GM21576 (cell line): Measurements from ENCODE around the gene METTL8.
A peak's percentile ranks its signal among the peaks of the same experiment; 100 is the strongest.

ENCODE experiments used
- ATAC-seq: cut with Tn5 transposase; IDR thresholded peaks from one replicate; pipeline ENCODE4 v1.9.1; 2021; ENCODE audit warnings: mild to moderate bottlenecking, moderate library complexity; ENCODE audit not compliant: unreplicated experiment

The METTL8 gene

DNA sequence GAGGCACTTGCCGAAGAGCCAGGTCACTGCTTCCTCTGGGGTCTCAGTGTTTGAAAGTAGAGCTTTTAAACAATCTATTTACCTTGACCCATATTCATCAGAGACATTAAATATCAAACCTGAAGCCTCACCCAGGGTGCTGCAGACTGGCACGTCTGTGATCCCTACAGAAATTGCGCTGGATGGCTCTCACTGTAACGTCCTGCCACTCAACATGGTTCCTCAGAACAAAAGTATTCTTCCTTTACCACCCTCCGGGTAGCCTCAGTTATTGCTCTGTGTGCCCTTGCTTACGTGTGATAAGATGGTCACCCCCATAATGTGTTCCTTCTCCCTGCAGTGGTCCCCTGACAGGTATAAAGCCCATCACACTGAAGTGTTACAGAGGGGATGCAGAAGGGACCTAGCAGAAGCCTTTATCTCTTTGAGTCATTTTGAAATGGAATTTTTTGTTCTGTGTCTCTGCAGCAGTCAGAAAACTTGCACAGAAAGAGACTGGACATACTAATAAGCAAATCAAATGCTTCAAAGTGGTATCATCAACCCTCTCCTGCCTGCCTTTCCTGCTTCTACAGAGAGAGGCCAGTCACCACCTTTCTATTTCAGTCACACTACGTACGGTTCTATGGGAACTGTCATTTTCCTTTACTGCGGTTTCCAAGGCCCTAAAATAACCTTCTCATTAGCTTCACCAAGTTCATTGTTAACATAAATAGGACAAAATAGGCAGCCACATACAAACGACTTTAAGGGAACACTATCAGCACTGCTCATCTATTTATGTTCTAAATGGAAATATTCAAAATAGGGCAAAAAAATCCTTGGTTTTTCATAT lies 86.8 kb downstream of the METTL8 start:
- ATAC-seq = peak; percentile 62

DNA sequence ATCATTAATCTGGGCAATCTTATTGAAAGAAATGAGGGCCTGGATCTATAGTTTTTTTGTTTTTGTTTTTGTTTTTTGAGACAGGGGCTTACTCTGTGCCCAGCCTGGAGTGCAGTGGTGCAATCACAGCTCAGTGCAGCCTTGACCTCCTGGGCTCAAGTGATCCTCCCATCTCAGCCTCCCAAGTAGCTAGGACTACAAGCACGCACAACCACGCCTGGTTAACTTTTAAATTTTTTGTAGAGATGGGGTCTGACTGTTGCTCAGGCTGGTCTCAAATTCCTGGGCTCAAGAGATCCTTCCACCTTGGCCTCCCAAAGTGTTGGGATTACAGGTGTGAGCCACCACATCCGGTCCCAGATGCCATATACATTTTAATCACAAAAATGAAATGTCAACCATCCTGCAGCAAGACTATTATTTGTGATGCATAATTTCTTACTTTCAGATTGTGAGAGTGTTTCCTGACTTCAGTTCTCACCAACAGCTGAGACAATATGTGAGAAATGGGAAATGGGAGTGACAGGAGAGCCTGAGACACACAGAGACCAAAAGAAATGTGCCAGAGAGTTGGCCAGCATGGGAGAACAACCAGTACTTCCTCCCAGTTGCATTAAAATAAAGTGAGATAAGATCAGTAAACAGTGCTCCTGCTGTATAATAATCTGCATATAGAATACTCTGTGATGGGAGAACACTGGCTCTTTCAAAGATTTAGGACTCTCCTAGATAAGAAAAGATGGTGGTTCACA lies 87.6 kb downstream of the METTL8 start:
- peak; percentile 17 for ATAC-seq

DNA sequence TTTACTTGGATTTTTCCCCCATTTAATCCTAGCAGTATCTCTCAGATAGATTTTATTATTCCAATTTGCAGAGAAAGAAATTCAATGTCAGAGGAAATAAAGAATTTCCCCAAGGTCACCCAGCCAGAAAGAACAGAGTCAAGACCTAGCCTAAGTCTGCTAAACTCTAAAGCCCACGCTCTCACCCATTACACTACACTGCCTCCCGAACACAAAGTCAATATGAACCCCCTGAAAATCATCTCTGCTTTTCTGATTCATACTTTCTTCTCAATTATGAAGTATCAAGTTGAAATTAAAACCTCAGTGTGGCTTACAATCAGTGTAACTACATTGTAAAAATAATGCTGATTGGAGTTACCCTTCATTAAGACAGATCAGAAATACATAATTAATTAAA lies 89.6 kb downstream of the METTL8 start:
- no peak for ATAC-seq

DNA sequence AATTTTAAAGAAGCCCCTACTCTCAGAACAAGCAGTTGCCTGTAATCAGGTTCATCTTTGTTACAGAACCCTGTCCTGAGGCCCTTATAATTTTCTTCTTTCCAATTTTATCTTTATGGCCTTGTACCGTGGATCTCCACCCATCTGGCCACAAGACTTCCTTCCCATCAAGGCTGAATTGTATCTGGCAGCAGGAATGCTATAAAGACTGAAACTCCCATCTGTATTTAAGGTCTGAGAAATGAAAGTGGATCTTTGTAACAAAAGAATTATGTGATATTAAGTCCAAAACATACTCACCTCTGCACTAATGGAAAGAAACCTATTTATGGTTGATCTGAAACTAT lies 91.8 kb downstream of the METTL8 start:
- no peak for ATAC-seq

DNA sequence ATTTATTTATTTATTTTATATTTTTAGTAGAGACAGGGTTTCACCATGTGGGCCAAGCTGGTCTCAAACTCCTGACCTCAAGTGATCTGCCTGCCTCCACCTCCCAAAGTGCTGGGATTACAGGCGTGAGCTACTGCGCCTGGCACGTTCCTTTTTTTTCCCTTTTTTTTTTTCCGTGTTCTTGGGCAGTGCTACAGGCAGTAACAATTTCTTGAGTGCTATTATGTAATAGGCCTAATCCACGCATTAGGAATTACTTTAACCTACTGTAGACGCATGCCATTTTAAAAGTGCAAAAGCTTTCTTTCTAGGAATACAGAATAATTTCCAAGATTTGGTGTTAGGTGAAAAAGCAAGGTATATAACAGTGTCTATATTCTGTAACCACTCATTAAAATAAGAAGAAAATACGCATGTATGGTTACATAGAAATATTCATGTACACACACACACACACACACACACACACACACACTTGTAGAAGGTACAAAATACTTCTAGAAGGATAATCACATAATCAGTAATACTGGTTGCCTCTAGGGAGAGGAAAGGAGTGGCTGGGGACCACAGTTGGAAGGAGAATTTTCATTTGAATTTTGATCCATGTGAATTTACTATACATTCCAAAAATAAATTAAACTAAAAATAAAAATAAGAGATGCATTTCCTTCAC lies 92.3 kb downstream of the METTL8 start:
- ATAC-seq = no peak

DNA sequence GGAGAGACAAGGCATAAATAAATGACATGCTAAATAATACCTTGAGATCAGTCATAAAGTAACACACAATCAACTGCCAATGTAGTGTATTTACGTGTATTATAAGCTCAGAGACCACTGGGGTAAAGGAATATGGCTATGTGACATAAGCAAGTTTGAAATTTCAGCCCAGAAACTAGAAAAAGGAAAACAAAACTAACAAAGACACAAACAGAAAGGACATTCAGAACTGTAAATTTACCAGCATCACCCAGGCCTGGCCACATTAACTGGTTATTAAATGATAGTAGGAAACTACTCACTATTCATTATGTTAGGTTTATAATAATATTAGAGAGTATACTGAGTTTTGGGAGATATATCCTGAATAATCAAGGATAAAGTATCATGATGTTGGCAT lies 98.8 kb downstream of the METTL8 start:
- ATAC-seq = no peak

DNA sequence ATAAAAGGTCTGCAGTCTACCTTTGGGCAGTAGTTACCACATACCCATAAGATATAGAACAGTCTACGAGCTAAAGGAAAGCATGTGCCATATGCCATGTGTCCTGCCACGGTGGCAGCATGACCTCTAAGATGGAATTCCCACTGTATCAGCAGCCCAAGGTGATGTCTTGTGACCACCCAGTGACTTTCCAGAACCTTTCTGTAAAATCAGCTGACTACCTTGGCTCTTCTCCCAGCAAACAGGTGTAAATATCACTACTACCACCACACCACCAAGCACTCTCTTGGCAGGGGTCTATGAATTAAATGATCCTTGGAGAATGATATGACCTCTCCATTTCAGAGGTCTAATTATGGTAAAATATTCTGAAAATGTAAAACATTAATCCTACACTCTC lies 99.6 kb downstream of the METTL8 start:
- no peak for ATAC-seq

DNA sequence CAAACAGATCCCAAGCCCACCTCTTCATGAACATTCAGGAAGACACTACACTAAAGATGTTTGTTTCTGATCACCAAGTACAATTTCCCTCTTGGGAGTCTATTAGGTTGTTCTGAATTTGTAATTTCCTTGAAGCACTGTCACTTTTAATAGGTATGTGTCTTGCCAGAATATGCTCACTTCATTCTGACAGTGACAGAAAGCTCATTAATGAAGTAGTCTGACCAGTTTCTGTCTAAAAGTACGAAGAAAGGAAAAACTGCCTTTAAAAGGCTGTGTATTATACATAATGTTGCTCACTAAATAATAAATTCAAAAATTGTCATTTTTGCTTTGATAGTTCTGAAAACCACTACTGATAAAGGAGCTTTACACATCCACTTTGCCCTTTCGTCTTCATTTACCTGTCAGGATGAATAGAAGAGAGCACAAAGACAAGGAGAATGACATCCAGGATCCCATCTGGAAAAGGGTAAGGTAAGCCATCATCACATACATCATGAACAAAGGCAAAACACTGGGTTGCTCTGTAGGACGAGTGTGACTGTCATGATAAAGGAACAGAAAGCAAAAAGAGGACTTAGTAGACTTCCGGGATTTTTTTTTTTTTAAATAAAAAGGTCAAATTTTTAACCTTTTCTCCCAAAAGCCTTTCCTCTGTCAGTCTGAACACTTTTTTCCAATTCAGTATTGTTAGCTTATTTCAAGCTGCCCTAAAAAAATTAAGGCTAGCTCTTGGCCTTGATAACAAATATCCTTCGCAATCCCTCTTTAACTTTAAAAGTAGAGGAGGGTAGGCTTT lies 103.4 kb downstream of the METTL8 start:
- no peak for ATAC-seq

DNA sequence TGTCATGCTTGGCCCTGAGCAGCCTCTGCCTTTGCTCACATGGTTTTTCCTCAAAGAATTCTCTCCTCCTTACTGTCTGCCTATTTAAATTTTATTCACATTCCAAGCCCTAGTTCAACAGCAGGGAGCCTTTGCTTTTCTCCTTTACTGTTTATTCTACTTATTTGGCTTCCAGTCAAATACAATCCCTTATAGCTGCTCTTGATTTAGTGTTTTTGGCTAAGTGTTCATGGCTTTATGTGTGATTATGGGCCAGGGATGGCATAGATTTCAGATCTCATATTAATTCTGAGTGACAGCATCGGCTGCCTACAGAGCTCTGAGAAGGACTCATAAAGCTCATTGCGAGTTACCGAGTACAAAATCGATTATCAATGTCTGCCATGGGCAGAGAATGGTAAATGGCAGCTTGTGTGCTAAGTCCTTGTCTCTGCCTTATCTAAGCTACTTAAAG lies 106.7 kb downstream of the METTL8 start:
- ATAC-seq = no peak

DNA sequence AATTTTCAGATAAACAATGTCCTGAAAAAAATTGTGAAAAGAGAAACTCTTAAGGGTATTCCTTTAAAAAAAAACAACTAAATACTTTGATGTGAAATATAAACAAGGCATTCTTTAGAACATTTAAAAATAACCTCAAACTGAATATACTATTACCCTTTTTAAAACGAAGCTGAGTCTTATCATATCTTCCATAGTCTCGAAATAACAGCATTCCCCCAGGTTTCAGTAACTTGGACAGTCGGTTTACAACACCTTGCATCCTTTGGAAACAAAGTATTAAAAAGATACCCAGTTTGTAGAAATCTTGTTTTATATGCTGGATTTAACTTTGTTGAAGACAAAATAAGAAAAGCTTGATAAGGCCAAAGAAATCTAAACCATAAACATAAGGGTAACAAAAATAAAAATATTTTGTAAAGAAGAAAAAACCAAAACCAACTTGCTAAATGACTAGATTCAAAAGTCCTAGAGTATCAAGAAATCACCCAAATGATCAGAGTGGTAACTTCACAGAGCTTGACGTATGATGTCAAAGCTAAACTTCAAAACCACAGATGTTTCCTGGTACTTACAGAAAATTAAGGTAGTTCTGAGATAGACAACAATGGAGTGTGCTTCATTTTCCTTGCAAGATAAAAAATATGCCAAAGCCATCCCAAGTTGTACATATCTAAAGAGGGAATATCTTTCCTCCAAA lies 107.8 kb downstream of the METTL8 start:
- ATAC-seq = peak; percentile 42

DNA sequence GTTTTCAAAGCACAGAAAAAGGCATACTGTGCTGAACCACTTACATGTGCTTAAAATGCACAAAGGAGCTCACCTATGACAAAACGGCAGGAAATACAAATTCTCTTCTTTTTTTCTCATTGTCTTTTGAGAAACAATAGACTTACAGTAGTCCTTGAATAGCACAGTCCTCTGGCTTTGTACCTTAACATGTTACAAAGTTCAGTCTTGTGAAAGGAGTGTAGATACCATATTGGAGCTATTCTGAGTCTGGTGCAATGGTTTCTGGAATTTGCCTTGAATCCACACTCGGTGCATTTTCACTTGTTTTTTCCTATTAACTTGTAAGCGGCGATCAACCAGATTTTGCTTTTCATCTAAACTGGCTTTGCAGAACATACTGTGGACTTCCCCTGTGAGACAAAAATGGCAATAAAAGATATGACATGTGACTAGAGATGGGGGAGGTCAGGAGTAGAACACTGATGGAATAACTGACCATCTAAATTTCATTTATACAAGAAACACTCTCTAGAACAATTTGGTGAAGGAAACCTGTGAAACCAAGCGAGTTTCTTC lies 109.7 kb downstream of the METTL8 start:
- no peak for ATAC-seq

DNA sequence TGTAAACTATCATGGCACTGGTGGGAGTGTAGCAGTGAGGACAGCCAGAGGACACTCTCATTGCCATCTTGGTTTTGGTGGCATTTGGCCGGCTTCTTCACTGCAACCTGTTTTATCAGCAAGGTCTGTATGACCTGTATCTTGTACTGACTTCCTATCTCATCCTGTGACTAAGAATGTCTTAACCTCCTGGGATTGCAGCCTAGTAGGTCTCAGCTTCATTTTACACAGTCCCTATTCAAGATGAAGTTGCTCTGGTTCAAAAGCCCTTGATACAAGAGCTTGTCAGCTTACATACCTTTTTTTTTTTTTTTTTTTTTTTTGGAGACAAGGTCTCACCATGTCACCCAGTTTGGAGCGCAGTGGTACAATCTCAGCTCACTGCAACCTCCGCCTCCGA lies 110.9 kb downstream of the METTL8 start:
- no peak for ATAC-seq

DNA sequence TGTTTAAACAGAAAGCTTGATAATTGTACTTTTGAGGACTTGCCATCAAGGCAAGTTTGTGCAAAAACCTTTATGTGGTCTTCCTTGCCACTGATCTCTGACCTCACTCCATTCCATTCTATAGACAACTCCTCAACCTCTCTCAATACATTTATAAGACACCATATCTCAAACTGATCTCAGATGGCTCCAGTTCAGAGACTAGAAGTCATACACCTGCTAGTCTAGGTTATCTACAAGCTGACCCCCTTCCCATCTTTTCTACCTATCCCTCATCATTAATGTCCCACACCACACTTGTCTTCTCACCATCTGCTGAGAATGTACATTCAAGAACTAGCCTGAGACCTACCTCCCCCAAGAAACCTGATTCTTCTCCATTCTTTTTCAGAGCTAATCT lies 113.1 kb downstream of the METTL8 start:
- no peak for ATAC-seq

DNA sequence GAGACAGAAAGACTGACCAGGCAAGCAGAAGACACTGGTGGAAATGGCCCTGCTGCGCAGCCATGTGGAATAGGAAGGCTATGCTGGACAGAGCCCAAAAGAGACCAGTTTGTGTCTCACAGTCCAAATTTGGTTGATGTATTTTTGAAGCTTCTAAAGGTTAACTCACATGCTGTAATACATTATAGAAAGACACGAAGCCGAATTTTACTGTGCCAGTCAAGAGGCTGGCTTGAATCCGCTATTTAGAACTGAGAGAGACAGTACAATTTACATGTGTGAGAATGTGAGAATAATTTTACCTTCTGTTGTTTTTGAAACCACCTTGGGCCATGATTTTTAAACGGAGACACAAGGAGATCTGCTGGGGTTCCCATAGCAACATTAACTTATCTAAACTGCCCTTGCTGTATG lies 113.6 kb downstream of the METTL8 start:
- ATAC-seq = peak; percentile 23

DNA sequence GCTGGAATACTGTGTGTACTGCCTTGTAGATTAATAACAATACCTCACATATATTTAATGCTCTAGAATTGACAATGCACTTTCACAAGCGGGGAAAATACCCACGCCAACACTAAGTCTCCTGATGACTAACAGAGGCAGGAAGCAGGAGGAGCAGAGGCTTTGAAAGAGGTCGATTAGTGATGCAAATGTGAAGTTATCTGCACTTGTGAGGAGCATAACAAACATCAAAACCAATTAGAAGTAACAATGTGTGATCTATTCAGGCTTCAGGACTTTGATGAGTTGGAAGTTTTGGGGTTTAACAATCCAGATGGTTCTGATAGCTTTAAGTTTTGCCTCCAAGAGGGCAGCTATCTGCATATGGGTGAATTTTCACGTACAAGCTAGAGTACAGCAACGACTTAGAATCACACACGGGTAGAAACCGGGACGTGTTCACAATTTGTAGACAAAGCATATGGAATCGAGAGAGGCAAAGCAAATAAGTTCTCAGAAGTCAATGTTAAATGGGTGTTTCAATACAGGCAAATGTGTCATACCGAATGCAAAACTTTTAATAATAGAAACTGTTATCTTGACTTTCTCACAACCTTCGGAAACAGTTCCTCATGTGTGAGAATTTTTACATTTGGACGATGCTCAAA lies 114.5 kb downstream of the METTL8 start:
- peak; percentile 42 for ATAC-seq

DNA sequence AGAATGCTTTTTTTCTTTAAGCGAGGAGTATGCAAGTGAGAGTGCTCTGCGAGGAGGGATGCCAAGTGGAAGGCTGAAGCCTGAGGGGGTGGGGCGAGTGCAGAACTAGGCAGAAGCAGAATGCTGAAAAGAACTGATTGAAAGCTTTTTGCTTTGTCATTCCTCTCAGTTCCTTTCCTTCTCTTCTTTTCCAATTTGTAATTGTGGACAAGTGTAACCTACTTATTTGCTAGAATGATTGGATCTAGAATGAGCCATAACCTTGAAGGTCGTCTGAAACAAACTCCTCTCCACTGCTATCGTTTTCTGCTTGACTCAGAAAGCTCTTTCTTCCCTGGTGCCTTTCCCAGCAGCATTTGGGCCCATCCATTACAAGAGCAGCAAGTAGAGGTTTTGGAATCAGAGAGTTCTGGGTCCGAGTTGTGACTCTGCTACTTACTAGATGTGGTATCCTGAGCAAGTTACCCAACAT lies 115.3 kb downstream of the METTL8 start:
- no peak for ATAC-seq

DNA sequence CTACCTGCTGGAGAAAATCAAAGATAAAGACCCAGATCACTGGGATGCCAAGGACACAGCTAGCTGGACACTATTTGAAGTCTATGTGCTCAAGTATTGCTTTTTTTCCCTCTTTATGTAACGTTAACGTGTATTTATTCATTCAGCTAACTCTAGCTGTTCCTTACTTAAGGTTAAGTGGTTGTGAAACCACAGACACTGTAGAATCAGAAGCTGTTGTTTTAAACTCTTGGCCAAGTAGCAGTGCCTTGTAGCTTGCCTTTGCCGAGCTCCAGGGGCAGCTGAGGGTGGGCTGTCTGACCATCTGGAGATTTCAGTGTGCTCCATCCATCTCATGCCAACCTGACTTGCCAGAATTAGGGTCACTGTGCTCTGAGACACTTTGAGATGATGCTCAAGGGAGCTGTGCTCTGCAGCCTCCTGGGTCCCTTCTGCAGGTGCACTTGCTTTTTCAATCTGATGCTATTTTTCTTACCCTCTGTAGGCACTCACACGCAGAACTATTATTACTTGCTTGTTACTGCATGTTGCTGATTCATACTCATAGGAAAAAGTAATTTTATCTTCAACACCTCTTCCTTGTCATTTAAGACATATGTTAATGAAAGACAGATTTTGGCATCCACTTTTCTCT lies 116.2 kb downstream of the METTL8 start:
- ATAC-seq = peak; percentile 38

DNA sequence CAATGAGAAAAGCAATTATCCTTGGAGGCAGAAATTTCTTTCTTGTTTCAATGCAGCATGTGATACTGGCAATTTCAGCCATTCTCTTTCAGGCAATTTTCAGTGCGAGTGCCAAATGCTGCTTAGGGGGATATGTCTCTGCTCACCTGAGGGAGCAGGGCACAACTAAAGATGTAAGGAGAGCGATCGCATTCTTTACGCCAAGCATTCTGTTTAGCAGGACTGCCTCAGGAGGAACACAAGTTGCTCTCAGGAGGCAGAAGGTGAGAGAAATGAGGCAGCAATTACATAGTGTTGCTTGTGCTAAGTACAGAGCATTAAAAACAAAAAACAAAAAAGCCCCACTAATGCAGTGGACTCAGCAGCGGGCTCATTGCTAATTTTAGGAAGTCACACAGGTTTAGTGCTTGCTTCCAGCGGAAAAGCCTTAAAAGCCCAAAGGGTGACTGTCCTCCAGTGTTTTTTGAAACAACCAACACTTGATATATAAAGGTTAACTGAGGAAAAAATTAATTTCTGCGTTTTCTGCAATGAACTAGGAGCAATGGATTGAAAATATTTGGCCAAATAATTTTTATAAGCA lies 116.9 kb downstream of the METTL8 start:
- ATAC-seq = no peak

DNA sequence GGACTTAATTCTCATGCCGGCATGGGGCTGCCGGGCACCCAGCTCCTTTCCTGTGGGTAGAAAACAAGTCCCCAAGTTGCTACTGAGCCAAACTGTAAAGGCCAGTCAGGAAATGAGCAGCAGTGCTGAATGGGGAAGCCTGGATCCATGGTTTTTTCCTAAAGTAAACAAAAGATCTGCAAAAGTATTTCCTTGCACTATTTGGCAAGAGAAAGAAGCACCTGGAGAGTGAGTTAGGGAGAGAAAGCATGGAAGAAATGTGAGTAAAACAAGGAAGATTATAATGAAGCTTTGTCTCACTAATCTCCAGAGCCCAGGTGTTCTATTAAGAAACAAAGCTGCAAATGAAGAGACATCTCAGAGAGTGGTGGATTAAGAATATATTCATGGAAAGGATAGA lies 117.6 kb downstream of the METTL8 start:
- ATAC-seq = no peak
